ENCODE data around the gene CFAP206. TPM values are rescaled to one million over a fixed set of nuclear protein-coding genes. Genes with fewer than 3 reads are reported as not detected.

CFAP206 gene
- total RNA-seq, 1 experiment from 2014 or later, result 0.54 TPM

- ChIA-PET CTCF (interaction anchor here (3.4 kb wide), 1 partner anchor 8 kb away, joined by 12 read pairs; no protein-coding TSS in a partner anchor), RAD21 (ENCODE audit: low non-redundant PET in 1 of 2, low total read pairs in 2 of 2, uncharacterized antibody in 2 of 2, unreplicated experiment in 2 of 2) (no interaction called here), POLR2A (no interaction called here)
- Histone ChIP-seq H3K79me2 (ENCODE audit: insufficient read depth, low read length) (no peaks in the 10 kb centered on the region), H4K20me1 (ENCODE audit: insufficient read depth) (no peaks in the 10 kb centered on the region), H2AFZ (ENCODE audit: low read depth, low read length, poor library complexity, severe bottlenecking) (no peak overlapping the region), H3K4me3 (replicated peaks in 1 of 2; ENCODE audit: low read depth in 1 of 2, low read length in 2 of 2) (no peak overlapping the region), H3K27ac (ENCODE audit: low read depth, low read length) (no peak overlapping the region), H3K9me2 (ENCODE audit: insufficient read depth) (no peaks in the 10 kb centered on the region), H3K36me3 (ENCODE audit: control insufficient read depth in 1 of 2, insufficient read depth in 2 of 2, low read length in 2 of 2) (no peaks in the 10 kb centered on the region), H3K4me1 (ENCODE audit: control insufficient read depth in 1 of 2, insufficient read depth in 2 of 2, low read length in 2 of 2) (no peaks in the 10 kb centered on the region; a peak in 1 of 4 replicates), H3K9me3 (ENCODE audit: control insufficient read depth in 1 of 2, insufficient read depth in 1 of 2, low read depth in 1 of 2, low read length in 2 of 2) (no peaks in the 10 kb centered on the region), H3K4me2 (ENCODE audit: low read length) (no peak overlapping the region), H3K27me3 (ENCODE audit: insufficient read depth, low read length) (no peaks in the 10 kb centered on the region), H3K9ac (ENCODE audit: low read length) (no peak overlapping the region)
- intact Hi-C loops (cut with micrococcal nuclease), result no loop called here
- TF ChIP-seq ELF1 (IDR thresholded peaks at IDR 0.05; ENCODE audit: borderline replicate concordance, low read depth) (no peak), SRF (IDR thresholded peaks at IDR 0.05; ENCODE audit: low read depth) (no peak), EGR1 (IDR thresholded peaks at IDR 0.05; ENCODE audit: low read depth) (no peak), EZH2 (IDR thresholded peaks at IDR 0.05) (no peak), CBX3 (IDR thresholded peaks at IDR 0.05; ENCODE audit: low read depth) (no peak), YY1 (IDR thresholded peaks at IDR 0.05; ENCODE audit: extremely low read depth, insufficient replicate concordance, low read depth, low read length) (no peak), SP1 (IDR thresholded peaks at IDR 0.05; ENCODE audit: low read depth) (no peak), ZFX (IDR thresholded peaks at IDR 0.05) (no peak), EZH2phosphoT487 (IDR thresholded peaks at IDR 0.05; ENCODE audit: borderline replicate concordance) (no peak), REST (IDR thresholded peaks at IDR 0.05; ENCODE audit: low read depth) (no peak), FOSL1 (IDR thresholded peaks at IDR 0.05; ENCODE audit: low read depth) (no peak)
- TF ChIP-seq, protein P1, sequence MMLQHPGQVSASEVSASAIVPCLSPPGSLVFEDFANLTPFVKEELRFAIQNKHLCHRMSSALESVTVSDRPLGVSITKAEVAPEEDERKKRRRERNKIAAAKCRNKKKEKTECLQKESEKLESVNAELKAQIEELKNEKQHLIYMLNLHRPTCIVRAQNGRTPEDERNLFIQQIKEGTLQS (IDR thresholded peaks at IDR 0.05), result no peak
- TF ChIP-seq, protein P2, sequence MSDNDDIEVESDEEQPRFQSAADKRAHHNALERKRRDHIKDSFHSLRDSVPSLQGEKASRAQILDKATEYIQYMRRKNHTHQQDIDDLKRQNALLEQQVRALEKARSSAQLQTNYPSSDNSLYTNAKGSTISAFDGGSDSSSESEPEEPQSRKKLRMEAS (IDR thresholded peaks at IDR 0.05), result no peak
- BruUV-seq (replicated peaks), result no TSS peak
- ATAC-seq, result no peak
- no peak for DNase-seq (ENCODE audit: low read depth, low spot score)
Measured at GRCh38 chr6:87401832-87402231, 5.9 kb upstream of the CFAP206 start.

Measured in HCT116 (cell line).